Activated naive CD8-positive, alpha-beta T cell treated with anti-CD3 and anti-CD28 coated beads, Interleukin-2, amount 50 U/mL, for 24 hours (primary cell): ENCODE data around the gene TCF20.
A peak's percentile ranks its signal among the peaks of the same experiment; 100 is the strongest.

Experiments
- ATAC-seq: fragments of 150-1000 bp; cut with Tn5 transposase; one replicate; pipeline ENCODE4 v1.10.0; 2021
- DNase-seq: peaks from one replicate; pipeline ENCODE4 v3.0.0; 2021
- H3K27ac Mint-ChIP-seq: one replicate; pipeline ENCODE4 v1.8.0; 2021; ENCODE audit warnings: mild to moderate bottlenecking, mixed read lengths
- H3K27me3 Mint-ChIP-seq: one replicate; pipeline ENCODE4 v1.8.0; 2021; ENCODE audit warnings: mixed read lengths
- H3K36me3 Mint-ChIP-seq: one replicate; pipeline ENCODE4 v1.8.0; 2021; ENCODE audit warnings: low read depth, mixed read lengths
- H3K4me1 Mint-ChIP-seq: one replicate; pipeline ENCODE4 v1.8.0; 2021; ENCODE audit warnings: mixed read lengths
- H3K4me3 Mint-ChIP-seq: one replicate; pipeline ENCODE4 v1.8.0; 2021; ENCODE audit warnings: mild to moderate bottlenecking, moderate library complexity, mixed read lengths
- H3K9me3 Mint-ChIP-seq: one replicate; pipeline ENCODE4 v1.8.0; 2021; ENCODE audit warnings: mixed read lengths

The TCF20 gene

GRCh38 chr22:42268852-42269410 lies 1.5 kb downstream of the TCF20 start:
- Mint-ChIP-seq H3K4me1 (peaks cover 52% of the 10 kb centered on the region), H3K27ac (peak overlapping the region; percentile 83), H3K27me3 (no peaks in the 10 kb centered on the region), H3K36me3 (peaks cover 11% of the 10 kb centered on the region), H3K4me3 (peak overlapping the region; percentile 90), H3K9me3 (no peaks in the 10 kb centered on the region)
- ATAC-seq (no peak), DNase-seq (no peak)

DNA sequence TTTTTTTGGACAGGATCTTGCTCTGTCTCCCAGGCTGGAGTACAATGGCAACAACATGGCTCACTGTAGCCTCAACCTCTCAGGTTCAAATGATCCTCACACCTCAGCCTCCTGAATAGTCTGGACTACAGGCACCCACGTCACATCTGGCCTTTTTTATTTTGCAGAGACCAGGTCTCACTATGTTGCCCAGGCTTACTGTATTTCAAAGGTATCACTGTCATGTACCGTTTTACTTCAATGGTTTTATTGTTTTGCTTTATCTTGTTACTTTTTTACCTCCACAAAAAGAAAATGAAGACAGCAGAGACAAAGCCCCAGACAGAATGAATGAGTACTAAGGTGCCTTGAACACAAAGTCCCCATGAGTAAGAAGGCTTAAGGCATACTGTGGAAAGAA lies 5.1 kb downstream of the TCF20 start:
- no peak for ATAC-seq

DNA sequence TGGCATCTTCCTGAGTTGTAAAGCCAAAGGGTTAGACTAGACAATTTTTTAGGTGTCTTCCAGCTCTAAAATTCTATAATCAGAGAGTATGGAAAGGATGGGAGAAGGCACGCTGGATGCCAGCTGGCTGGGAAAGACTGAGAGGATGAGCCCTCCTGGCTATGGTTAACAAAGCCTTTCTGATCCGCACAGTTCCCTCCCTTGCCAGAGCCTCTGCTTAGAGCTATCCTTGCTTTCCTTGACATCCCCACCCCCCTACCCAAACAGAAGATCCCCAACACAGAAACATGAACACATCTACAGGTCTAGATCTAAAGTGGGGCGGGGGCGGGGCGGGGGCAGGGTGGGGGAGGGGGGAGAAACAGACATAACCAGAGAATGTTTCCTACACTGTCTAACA lies 6.5 kb downstream of the TCF20 start:
- DNase-seq (no peak), ATAC-seq (no peak)
- H3K4me1 Mint-ChIP-seq: peaks cover 90% of the 10 kb centered on the region
- H3K27me3 Mint-ChIP-seq: no peaks in the 10 kb centered on the region
- H3K27ac Mint-ChIP-seq: no peak overlapping the region
- H3K36me3 Mint-ChIP-seq: peaks cover 12% of the 10 kb centered on the region
- no peaks in the 10 kb centered on the region for H3K9me3 Mint-ChIP-seq
- H3K4me3 Mint-ChIP-seq: no peak overlapping the region

More for the DNA sequence above, 5.1 kb downstream of the TCF20 start:
- Mint-ChIP-seq H3K36me3 (peaks cover 15% of the 10 kb centered on the region), H3K27ac (no peak overlapping the region), H3K4me3 (no peak overlapping the region), H3K4me1 (peaks cover 85% of the 10 kb centered on the region), H3K9me3 (no peaks in the 10 kb centered on the region), H3K27me3 (no peaks in the 10 kb centered on the region)
- DNase-seq: no peak

DNA sequence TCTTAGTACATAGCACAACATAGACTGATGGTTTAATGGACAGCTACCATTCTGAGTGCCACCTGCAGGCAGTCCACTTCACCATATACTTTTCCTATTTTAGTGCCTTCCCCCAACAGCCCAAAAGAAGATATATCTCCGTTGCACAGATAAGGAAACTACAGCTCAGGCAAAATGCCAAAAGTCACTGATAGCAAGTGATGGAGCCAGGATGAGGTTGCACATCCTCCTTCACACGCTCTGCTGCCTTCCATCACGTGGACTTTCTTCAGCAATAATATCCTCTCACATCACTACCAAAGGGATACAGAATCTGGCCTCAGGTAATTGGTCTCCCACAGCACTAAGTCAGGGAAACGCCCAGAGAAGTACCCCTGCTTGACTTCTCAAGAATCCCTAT lies 7.5 kb downstream of the TCF20 start:
- ATAC-seq (no peak), DNase-seq (no peak)
- peaks cover 13% of the 10 kb centered on the region for H3K36me3 Mint-ChIP-seq
- H3K4me3 Mint-ChIP-seq: no peak overlapping the region
- H3K27ac Mint-ChIP-seq: no peak overlapping the region
- peaks cover 88% of the 10 kb centered on the region for H3K4me1 Mint-ChIP-seq
- H3K9me3 Mint-ChIP-seq: no peaks in the 10 kb centered on the region
- no peaks in the 10 kb centered on the region for H3K27me3 Mint-ChIP-seq

GRCh38 chr22:42261296-42261695 lies 9.2 kb downstream of the TCF20 start:
- no peak for ATAC-seq
- Mint-ChIP-seq H3K27ac (no peak overlapping the region), H3K27me3 (no peaks in the 10 kb centered on the region), H3K9me3 (no peaks in the 10 kb centered on the region), H3K36me3 (peaks cover 10% of the 10 kb centered on the region), H3K4me3 (no peak overlapping the region), H3K4me1 (peaks cover 91% of the 10 kb centered on the region)
- DNase-seq: no peak

DNA sequence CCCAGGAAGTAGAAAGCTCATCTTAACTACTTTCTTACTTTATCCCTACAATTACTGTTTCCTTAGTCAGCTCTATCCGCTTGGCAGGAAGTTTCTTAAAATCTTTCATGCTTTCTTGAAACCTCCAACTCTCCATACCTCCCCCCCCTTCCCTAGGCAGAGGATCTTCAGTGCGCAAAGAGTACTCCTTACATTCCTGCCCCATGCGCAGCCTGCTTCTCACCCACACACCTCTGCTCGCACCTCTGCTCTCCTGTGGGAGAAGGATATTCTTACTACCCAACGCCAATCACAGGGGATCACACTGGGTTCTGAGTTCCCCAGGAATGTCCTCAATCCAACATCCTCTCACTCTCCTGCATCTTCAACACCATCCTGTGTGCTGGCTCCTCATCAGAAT lies 12.3 kb downstream of the TCF20 start:
- Mint-ChIP-seq H3K36me3 (peaks cover 9% of the 10 kb centered on the region), H3K27me3 (no peaks in the 10 kb centered on the region), H3K4me1 (peaks cover 72% of the 10 kb centered on the region), H3K27ac (no peak overlapping the region), H3K4me3 (no peak overlapping the region), H3K9me3 (no peaks in the 10 kb centered on the region)
- ATAC-seq: no peak
- DNase-seq: no peak

- ATAC-seq (no peak), DNase-seq (no peak)
- H3K4me1 Mint-ChIP-seq: peaks cover 66% of the 10 kb centered on the region
- no peaks in the 10 kb centered on the region for H3K9me3 Mint-ChIP-seq
- H3K36me3 Mint-ChIP-seq: peaks cover 9% of the 10 kb centered on the region
- H3K27ac Mint-ChIP-seq: no peak overlapping the region
- no peak overlapping the region for H3K4me3 Mint-ChIP-seq
- no peaks in the 10 kb centered on the region for H3K27me3 Mint-ChIP-seq
Observed at GRCh38 chr22:42257386-42257785, 13.1 kb downstream of the TCF20 start.

GRCh38 chr22:42256930-42257329 lies 13.5 kb downstream of the TCF20 start:
- no peaks in the 10 kb centered on the region for H3K9me3 Mint-ChIP-seq
- peaks cover 6% of the 10 kb centered on the region for H3K36me3 Mint-ChIP-seq
- peaks cover 62% of the 10 kb centered on the region for H3K4me1 Mint-ChIP-seq
- H3K4me3 Mint-ChIP-seq: no peak overlapping the region
- ATAC-seq: no peak
- no peak for DNase-seq
- H3K27me3 Mint-ChIP-seq: no peaks in the 10 kb centered on the region
- H3K27ac Mint-ChIP-seq: no peak overlapping the region

- H3K27ac Mint-ChIP-seq: no peak overlapping the region
- no peak for ATAC-seq
- H3K4me1 Mint-ChIP-seq: peaks cover 56% of the 10 kb centered on the region
- H3K27me3 Mint-ChIP-seq: no peaks in the 10 kb centered on the region
- no peaks in the 10 kb centered on the region for H3K9me3 Mint-ChIP-seq
- DNase-seq: no peak
- peaks cover 5% of the 10 kb centered on the region for H3K36me3 Mint-ChIP-seq
- no peak overlapping the region for H3K4me3 Mint-ChIP-seq
Observed at GRCh38 chr22:42256220-42256619, 14.2 kb downstream of the TCF20 start.

- DNase-seq (no peak), ATAC-seq (no peak)
- Mint-ChIP-seq H3K4me3 (no peak overlapping the region), H3K9me3 (no peaks in the 10 kb centered on the region), H3K36me3 (peaks cover 13% of the 10 kb centered on the region), H3K27ac (no peak overlapping the region), H3K4me1 (peaks cover 27% of the 10 kb centered on the region), H3K27me3 (no peaks in the 10 kb centered on the region)
Observed at GRCh38 chr22:42249831-42250230, 20.6 kb downstream of the TCF20 start.

DNA sequence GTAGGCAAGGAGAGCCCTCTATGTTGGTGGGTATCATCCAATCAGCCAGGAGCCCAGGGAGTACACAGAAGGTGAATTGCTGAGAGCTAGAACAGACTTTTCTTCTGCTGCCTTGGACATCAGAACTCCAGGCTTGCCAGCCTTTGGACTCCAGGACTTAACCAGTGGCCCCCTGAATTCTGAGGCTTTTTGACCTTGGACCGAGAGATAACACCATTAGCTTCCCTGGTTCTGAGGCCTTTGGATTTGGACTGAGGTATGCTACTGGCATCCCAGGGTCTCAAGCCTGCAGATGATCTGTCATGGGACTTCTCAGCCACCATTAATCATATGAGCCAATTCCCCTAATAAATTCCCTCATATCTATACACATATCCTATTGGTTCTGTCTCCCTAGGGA lies 21.5 kb downstream of the TCF20 start:
- H3K36me3 Mint-ChIP-seq: peaks cover 18% of the 10 kb centered on the region
- H3K4me1 Mint-ChIP-seq: peaks cover 29% of the 10 kb centered on the region
- H3K27ac Mint-ChIP-seq: no peak overlapping the region
- ATAC-seq (no peak), DNase-seq (no peak)
- H3K4me3 Mint-ChIP-seq: no peak overlapping the region
- no peaks in the 10 kb centered on the region for H3K27me3 Mint-ChIP-seq
- H3K9me3 Mint-ChIP-seq: no peaks in the 10 kb centered on the region

GRCh38 chr22:42247596-42247995 lies 22.9 kb downstream of the TCF20 start:
- DNase-seq: no peak
- Mint-ChIP-seq H3K4me3 (no peak overlapping the region), H3K4me1 (peaks cover 37% of the 10 kb centered on the region), H3K27ac (no peak overlapping the region), H3K27me3 (no peaks in the 10 kb centered on the region), H3K36me3 (peaks cover 18% of the 10 kb centered on the region), H3K9me3 (no peaks in the 10 kb centered on the region)
- ATAC-seq: no peak

- H3K4me1 Mint-ChIP-seq: peaks cover 22% of the 10 kb centered on the region
- no peak overlapping the region for H3K27ac Mint-ChIP-seq
- no peaks in the 10 kb centered on the region for H3K9me3 Mint-ChIP-seq
- H3K27me3 Mint-ChIP-seq: no peaks in the 10 kb centered on the region
- DNase-seq (no peak), ATAC-seq (no peak)
- H3K4me3 Mint-ChIP-seq: no peak overlapping the region
- peaks cover 14% of the 10 kb centered on the region for H3K36me3 Mint-ChIP-seq
Observed at GRCh38 chr22:42243802-42244060, 26.7 kb downstream of the TCF20 start.

GRCh38 chr22:42236848-42237247 lies 33.6 kb downstream of the TCF20 start:
- Mint-ChIP-seq H3K4me3 (no peak overlapping the region), H3K9me3 (no peaks in the 10 kb centered on the region), H3K27ac (no peak overlapping the region), H3K4me1 (peaks cover 29% of the 10 kb centered on the region), H3K27me3 (no peaks in the 10 kb centered on the region), H3K36me3 (peaks cover 19% of the 10 kb centered on the region)
- DNase-seq (no peak), ATAC-seq (no peak)

DNA sequence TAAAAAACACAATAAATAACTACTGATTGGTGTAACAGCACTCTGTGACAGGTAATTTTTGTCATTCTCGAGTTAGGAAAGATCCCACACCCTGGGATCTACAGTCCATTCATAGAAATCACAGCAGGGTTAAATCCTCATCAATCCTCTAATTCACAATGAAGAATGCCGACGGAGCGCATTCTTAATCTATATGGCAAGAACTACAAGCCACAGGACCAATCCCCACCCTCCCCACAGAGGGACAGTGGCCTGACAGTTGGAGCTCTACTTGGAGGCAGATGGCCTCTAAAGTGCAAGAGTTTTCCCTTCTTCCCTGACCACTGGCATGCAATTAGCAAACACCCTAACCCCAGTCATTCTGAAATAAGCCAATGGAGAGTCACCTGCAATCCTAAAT lies 34.2 kb downstream of the TCF20 start:
- Mint-ChIP-seq H3K36me3 (peaks cover 19% of the 10 kb centered on the region), H3K9me3 (no peaks in the 10 kb centered on the region), H3K4me1 (peaks cover 29% of the 10 kb centered on the region)

DNA sequence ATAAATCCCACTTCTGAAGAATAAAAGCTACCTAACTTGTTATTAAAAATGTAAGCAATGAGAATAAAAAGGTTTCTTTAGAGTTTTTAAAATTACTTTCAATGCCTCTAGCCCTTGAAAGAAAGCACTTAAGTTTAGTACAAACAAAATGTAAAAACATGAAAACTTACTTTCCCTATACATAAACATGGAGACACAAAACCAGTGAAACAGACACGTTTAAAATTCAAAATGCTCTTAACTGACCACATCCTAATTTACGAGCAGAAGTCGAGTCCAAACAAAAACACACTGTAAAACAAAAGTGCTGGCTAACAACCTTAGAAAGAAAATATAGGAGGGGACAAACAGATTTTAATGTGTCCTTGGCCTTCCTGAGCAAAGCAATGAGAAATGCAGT lies 36.6 kb downstream of the TCF20 start:
- Mint-ChIP-seq H3K27ac (no peak overlapping the region), H3K27me3 (no peaks in the 10 kb centered on the region), H3K4me1 (peaks cover 38% of the 10 kb centered on the region), H3K36me3 (peaks cover 15% of the 10 kb centered on the region), H3K4me3 (no peak overlapping the region), H3K9me3 (no peaks in the 10 kb centered on the region)
- DNase-seq (no peak), ATAC-seq (no peak)

More for the DNA sequence above, 34.2 kb downstream of the TCF20 start:
- H3K4me3 Mint-ChIP-seq: no peak overlapping the region
- ATAC-seq (no peak), DNase-seq (no peak)
- no peak overlapping the region for H3K27ac Mint-ChIP-seq
- H3K27me3 Mint-ChIP-seq: no peaks in the 10 kb centered on the region
